Measurements from ENCODE around the gene YEATS2. TPM values are rescaled to one million over a fixed set of nuclear protein-coding genes. Genes with fewer than 3 reads are reported as not detected.

Gene YEATS2
- polyA plus RNA-seq = 2.2 and 6.2 TPM in 2 replicates

GRCh38 chr3:183697610-183698317 is at the start of gene YEATS2:
Gene YEATS2, plus strand, starts transcription at chr3:183697797. Its CDS starts 17,366 bp downstream, at chr3:183715163.

DNA sequence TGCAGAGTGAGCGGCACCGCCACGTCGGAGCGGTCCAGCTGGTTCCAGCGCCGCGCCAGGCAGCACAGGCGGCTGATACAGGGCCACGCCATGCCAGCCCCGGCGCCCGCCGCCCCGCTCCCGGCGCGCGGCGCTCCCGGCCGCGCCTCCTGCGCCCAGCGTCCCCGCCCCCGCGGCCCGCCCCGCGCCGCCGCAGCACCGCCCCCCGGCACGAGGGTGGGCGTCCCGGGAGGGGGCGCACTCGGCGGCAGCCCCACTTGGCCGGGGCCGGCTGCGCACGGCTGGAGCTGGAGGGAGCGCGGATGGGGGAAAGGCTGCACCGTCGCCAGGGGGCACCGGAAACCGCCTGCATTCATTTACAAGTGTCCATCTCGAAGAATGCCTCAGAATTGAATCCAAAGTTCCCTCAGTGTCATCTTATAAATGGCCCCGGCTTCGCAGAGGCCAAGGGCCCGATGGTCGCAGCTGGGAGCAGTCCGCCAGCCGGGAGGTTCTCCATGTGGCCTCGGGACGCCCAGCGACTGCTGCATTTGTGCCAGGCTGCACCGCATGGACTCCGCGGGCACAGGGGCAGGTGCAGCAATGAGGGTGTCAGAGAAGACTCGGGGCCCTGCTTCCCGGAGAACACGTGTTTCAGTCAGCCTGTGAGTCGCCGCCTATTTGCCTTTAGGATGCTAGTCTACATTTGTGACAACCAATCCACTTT is 128.0 kb downstream of the YEATS2 start, which contains the start of gene MAP6D1:
MAP6D1 (minus strand) TSS at position 122 of the 706 bp plus-strand sequence; CDS start at position 92, 30 bp downstream.

Other genes starting within 250 kb of the YEATS2 start
- gene KLHL6, start 142.1 kb upstream of the YEATS2 start, polyA plus RNA-seq = not detected in 2 replicates
- 13.1 and 15.4 TPM in 2 replicates for gene KLHL24, start 62.2 kb upstream of the YEATS2 start, polyA plus RNA-seq
- 8.7 and 13.6 TPM in 2 replicates for gene MAP6D1, start 127.8 kb downstream of the YEATS2 start, polyA plus RNA-seq
- 42.5 and 47.4 TPM in 2 replicates for gene PARL, start 187.1 kb downstream of the YEATS2 start, polyA plus RNA-seq

Data from Purkinje cell (primary cell).